ENCODE data around the gene DPY30. TPM values are rescaled to one million over a fixed set of nuclear protein-coding genes. Genes with fewer than 3 reads are reported as not detected.

The DPY30 gene
- total RNA-seq, 1 donor from 2014 or later: 42.3 TPM

GRCh38 chr2:32010670-32011484, 28.7 kb downstream of the DPY30 start, which contains the start of gene MEMO1:
MEMO1 (minus strand) TSS chr2:32011008; CDS start chr2:32010247, 761 bp downstream.
- DNase-seq: peak; percentile 96
- ATAC-seq (ENCODE audit: poor library complexity): peak; percentile 91
- intact Hi-C loops (cut with DNase I): loop anchor here (2.0 kb wide), 1 partner anchor 52 kb away; the partner anchor contains the start of gene SPAST

- peak; percentile 88 for ATAC-seq (ENCODE audit: poor library complexity)
- intact Hi-C loops (cut with DNase I): loop anchor here (2.0 kb wide), 1 partner anchor 53 kb away; the partner anchor contains the start of gene SPAST
These were observed 29.3 kb downstream of the DPY30 start for GRCh38 chr2:32010280-32010669.

DNA sequence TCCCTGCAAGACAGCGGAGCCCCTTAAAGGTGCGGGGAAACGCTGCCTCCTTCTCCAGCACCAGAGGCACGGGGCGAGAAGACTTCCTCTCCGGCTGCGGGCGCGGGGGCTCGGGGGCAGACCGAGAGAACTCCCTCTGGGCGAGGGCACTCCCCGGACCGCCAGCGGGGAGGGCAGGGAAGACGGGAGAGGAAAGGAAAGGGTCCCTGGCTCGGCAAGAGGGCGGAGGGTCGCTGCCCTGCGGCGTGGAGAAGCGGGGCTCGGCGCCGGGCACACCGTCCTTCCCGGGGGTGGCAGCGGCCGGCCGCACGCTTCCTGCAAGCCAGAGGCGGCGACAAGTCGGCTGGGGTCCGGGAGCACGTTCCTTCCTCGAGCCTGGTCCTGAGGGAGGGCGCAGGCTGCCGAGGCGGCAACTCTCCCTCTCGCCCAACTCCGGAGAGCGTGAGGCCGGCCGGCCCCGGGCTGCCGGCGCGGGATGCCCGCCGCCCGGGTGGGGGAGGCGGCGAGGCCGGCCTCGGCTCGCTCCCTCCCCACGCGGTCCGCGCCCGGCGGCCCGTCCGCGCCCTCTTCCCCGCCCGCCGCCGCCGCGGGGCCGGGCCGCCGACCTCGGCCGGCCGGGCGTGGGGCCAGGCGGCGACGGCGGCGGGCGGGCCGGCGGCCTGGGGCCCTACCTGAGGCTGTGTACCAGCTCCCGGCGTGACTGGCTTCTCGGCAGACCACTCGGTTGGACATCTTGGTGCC, 29.9 kb downstream of the DPY30 start:
- intact Hi-C loops (cut with DNase I): loop anchor here (2.0 kb wide), 1 partner anchor 53 kb away; the partner anchor contains the start of gene SPAST
- DNase-seq (peak; percentile 65), ATAC-seq (ENCODE audit: poor library complexity) (no peak)

More at GRCh38 chr2:32010280-32010669, 29.3 kb downstream of the DPY30 start:
- DNase-seq: peak; percentile 80

DNA sequence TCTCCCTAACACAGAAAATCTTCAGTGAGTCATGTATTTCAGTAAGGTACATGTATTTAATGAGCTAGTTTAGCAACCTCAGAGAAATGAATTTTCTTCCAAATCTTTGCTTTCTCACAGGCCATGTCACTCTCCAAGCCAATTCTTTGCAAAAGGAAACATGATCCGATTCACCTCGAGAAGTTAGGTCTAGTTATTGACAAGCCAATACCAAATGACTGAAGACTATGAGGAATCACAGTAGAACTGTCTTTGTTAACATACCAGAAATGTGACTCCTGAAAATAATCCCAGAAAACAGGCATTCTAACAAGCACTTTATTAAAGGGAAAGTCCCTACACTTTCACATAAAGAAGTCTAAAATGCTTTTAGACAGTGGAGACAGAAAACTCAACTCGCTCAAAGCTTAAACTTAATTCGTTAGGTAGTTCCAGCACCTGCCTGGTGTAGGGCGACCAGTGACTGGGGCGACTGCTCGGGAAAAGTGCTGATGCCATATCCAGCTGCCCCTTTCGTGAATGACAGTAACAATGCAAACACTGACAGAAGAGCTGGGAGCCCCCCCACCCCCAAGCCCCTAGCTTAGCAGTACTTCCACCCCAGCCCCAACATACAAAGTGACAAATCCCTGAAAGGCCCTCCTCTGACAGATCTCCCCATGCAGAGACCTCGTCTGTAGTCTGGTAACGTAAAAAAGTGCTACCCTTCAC, 30.6 kb downstream of the DPY30 start:
- intact Hi-C loops (cut with DNase I): no loop called here
- DNase-seq (no peak), ATAC-seq (ENCODE audit: poor library complexity) (no peak)

GRCh38 chr2:32007121-32007391, 32.5 kb downstream of the DPY30 start:
- DNase-seq: no peak
- intact Hi-C loops (cut with DNase I): no loop called here

GRCh38 chr2:32005371-32005976, 34.1 kb downstream of the DPY30 start:
- ATAC-seq (ENCODE audit: poor library complexity) (no peak), DNase-seq (no peak)
- intact Hi-C loops (cut with DNase I): no loop called here

More at GRCh38 chr2:32007121-32007391, 32.5 kb downstream of the DPY30 start:
- no peak for ATAC-seq (ENCODE audit: poor library complexity)

GRCh38 chr2:32003791-32004190, 35.8 kb downstream of the DPY30 start:
- no peak for ATAC-seq (ENCODE audit: poor library complexity)
- no peak for DNase-seq
- intact Hi-C loops (cut with DNase I): no loop called here

- no peak for DNase-seq
- intact Hi-C loops (cut with DNase I): no loop called here
- no peak for ATAC-seq (ENCODE audit: poor library complexity)
These were observed 37.2 kb downstream of the DPY30 start for GRCh38 chr2:32002406-32002805.

DNA sequence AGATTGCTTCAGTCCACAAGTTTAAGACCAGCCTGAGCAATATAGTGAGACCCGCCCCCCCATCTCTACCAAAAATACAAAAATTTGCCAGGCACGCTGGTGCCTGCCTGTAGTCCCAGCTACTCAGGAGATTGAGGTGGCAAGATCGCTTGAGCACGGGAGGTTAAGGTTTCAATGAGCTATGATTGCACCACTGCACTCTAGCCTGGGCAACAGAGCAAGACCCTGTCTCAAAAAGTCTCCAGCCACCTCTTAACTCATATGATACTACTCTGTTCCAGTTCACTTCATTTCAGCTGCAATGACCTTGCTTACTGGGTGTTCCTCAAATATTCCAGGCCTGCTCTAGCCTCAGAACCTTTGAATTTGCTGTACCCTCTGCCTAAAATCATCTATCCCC, 40.2 kb downstream of the DPY30 start:
- ATAC-seq (ENCODE audit: poor library complexity) (no peak), DNase-seq (no peak)
- intact Hi-C loops (cut with DNase I): no loop called here

- intact Hi-C loops (cut with DNase I): no loop called here
- DNase-seq: no peak
- ATAC-seq (ENCODE audit: poor library complexity): no peak
These were observed 40.7 kb downstream of the DPY30 start for GRCh38 chr2:31998731-31999383.

- no peak for DNase-seq
- intact Hi-C loops (cut with DNase I): no loop called here
- ATAC-seq (ENCODE audit: poor library complexity): no peak
These were observed 42.0 kb downstream of the DPY30 start for GRCh38 chr2:31997653-31998052.

- ATAC-seq (ENCODE audit: poor library complexity) (no peak), DNase-seq (no peak)
- intact Hi-C loops (cut with DNase I): no loop called here
These were observed 42.9 kb downstream of the DPY30 start for GRCh38 chr2:31996571-31997150.

- ATAC-seq (ENCODE audit: poor library complexity): no peak
- no peak for DNase-seq
- intact Hi-C loops (cut with DNase I): no loop called here
These were observed 46.7 kb downstream of the DPY30 start for GRCh38 chr2:31992934-31993333.

DNA sequence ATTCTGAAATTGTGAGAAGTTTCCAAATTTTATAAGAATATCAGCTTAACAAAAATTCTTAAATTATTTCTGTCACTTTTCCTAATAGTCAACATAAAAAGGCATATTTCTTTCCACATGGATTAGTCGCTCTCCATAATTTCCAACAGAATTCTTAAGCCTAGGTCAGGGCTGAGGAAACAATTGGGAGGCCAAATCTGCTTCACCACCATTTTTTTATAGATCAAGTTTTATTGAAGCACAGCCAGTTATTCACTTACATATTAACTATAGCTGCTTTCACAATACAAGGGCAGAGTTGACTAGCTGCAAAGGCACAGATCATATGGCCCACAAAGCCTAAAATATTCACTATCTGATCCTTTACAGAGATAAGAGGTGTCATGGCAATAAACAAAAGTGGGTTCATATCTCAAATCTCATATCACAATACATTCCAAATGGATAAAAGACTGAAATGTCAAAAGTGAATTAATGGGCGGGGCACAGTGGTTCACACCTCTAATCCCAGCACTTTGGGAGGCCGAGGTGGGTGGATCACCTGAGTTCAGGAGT, 47.5 kb downstream of the DPY30 start:
- DNase-seq: no peak
- no peak for ATAC-seq (ENCODE audit: poor library complexity)
- intact Hi-C loops (cut with DNase I): no loop called here

DNA sequence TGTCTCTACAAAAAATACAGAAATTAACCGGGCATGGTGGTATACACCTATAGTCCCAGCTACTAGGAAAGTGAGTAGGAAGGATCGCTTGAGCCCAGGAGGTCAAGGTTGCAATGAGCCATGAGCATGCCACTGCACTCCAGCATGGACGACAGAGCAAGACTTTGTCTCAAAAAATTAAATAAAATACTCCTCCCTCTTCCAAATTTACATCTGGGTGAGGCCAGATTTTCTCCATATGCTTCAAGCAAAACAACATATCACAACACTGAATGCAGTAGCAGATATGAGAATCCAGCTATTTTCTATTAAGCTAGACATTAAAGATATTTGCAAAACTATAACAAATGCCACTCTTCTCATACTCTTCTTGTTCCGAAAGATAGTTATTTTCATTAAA, 49.7 kb downstream of the DPY30 start:
- DNase-seq: no peak
- ATAC-seq (ENCODE audit: poor library complexity): no peak
- intact Hi-C loops (cut with DNase I): no loop called here

- intact Hi-C loops (cut with DNase I): no loop called here
- ATAC-seq (ENCODE audit: poor library complexity) (peak; percentile 61), DNase-seq (no peak)
These were observed 52.0 kb downstream of the DPY30 start for GRCh38 chr2:31987454-31988220.

- DNase-seq (no peak), ATAC-seq (ENCODE audit: poor library complexity) (no peak)
- intact Hi-C loops (cut with DNase I): no loop called here
These were observed 52.7 kb downstream of the DPY30 start for GRCh38 chr2:31986906-31987305.
